Fibroblast of lung (primary cell): ENCODE data around the gene IGF2R. TPM values are rescaled to one million over a fixed set of nuclear protein-coding genes. Genes with fewer than 3 reads are reported as not detected.
A peak's percentile ranks its signal among the peaks of the same experiment; 100 is the strongest.

Experiments
- DNase-seq, 2 donors: peaks; one replicate each; pipeline versions ENCODE4 v3.0.0 to v3.0.0-alpha.2; 2010; ENCODE audit warnings: low read depth in 2 of 2
- H2AFZ ChIP-seq: 2 replicates; pipeline ENCODE4 v1.5.1; 2012; ENCODE audit warnings: low read length, control low read depth, inconsistent platforms
- H3K27ac ChIP-seq: 2 replicates; pipeline ENCODE4 v1.5.1; 2011; ENCODE audit warnings: low read length, control low read depth; ENCODE audit not compliant: insufficient read depth
- H3K27me3 ChIP-seq: 2 replicates; pipeline ENCODE4 v1.5.1; 2011; ENCODE audit warnings: mild to moderate bottlenecking, low read length; ENCODE audit not compliant: control insufficient read depth, insufficient read depth
- H3K36me3 ChIP-seq: 2 replicates; pipeline ENCODE4 v1.5.1; 2011; ENCODE audit warnings: low read length; ENCODE audit not compliant: control insufficient read depth, insufficient read depth
- H3K4me1 ChIP-seq: 2 replicates; pipeline ENCODE4 v1.5.1; 2011; ENCODE audit warnings: low read length; ENCODE audit not compliant: control insufficient read depth, insufficient read depth; ENCODE audit errors: extremely low read depth
- H3K4me2 ChIP-seq: 2 replicates; pipeline ENCODE4 v1.5.1; 2011; ENCODE audit warnings: low read length, control low read depth; ENCODE audit not compliant: insufficient read depth; ENCODE audit errors: extremely low read depth
- H3K4me3 ChIP-seq, 4 experiments: fragments of 200-600 bp in 1 of 4; sonication (generic) in 1 of 4; replicated peaks in 1 of 4; 2 replicates each; pipeline ENCODE4 v1.5.1; 2011 to 2016; ENCODE audit warnings: low read length in 4 of 4, low read depth in 3 of 4, mild to moderate bottlenecking in 3 of 4, control low read depth in 2 of 4, inconsistent platforms in 1 of 4, mixed read lengths in 1 of 4; ENCODE audit not compliant: insufficient read depth in 1 of 4; ENCODE audit errors: control extremely low read depth in 1 of 4
- H3K79me2 ChIP-seq: 2 replicates; pipeline ENCODE4 v1.5.1; 2012; ENCODE audit warnings: mild to moderate bottlenecking, low read length, inconsistent platforms; ENCODE audit not compliant: control insufficient read depth, insufficient read depth
- H3K9ac ChIP-seq: 2 replicates; pipeline ENCODE4 v1.5.1; 2011; ENCODE audit warnings: mild to moderate bottlenecking, low read length, control low read depth; ENCODE audit not compliant: insufficient read depth
- H3K9me3 ChIP-seq: 2 replicates; pipeline ENCODE4 v1.5.1; 2012; ENCODE audit warnings: low read depth, low read length; ENCODE audit not compliant: control insufficient read depth, insufficient read depth
- H4K20me1 ChIP-seq: 2 replicates; pipeline ENCODE4 v1.5.1; 2011; ENCODE audit warnings: low read length; ENCODE audit not compliant: control insufficient read depth, insufficient read depth; ENCODE audit errors: extremely low read depth
- EZH2 ChIP-seq: IDR thresholded peaks from 2 replicates; pipeline ENCODE4 v1.5.1; 2012; ENCODE audit warnings: low read length, control low read depth, mild to moderate bottlenecking; ENCODE audit errors: missing control alignments
- polyA plus RNA-seq, 2 donors: library from polyadenylated mRNA; depleted of rRNA in 1 of 2; stranded (reverse) in 1 of 2; unstranded in 1 of 2; fragments of >200 nt; gene quantifications; 2 replicates each; pipeline ENCODE4 v1.2.1, GENCODE V29; 2011 to 2012; ENCODE audit warnings: missing spikeins in 1 of 2
- total RNA-seq: library from RNA; depleted of rRNA; stranded (reverse); fragments of >200 nt; gene quantifications from 2 replicates; pipeline ENCODE4 v1.2.1, GENCODE V29; 2014
- TF ChIP-seq, protein P1 (sequence below), 2 donors: IDR thresholded peaks in 1 of 2; conservative IDR thresholded peaks in 1 of 2; 1 replicate in 1 of 2; 2 replicates in 1 of 2; pipeline ENCODE4 v1.5.1; 2011 to 2012; ENCODE audit warnings: low read length in 2 of 2, control low read depth in 1 of 2, inconsistent platforms in 1 of 2, low read depth in 1 of 2, mild to moderate bottlenecking in 1 of 2

The IGF2R gene
- total and polyA plus RNA-seq, 2 donors (not counting 1 experiment from before 2014, with no cell fraction given): 37.6 to 300 TPM

DNA sequence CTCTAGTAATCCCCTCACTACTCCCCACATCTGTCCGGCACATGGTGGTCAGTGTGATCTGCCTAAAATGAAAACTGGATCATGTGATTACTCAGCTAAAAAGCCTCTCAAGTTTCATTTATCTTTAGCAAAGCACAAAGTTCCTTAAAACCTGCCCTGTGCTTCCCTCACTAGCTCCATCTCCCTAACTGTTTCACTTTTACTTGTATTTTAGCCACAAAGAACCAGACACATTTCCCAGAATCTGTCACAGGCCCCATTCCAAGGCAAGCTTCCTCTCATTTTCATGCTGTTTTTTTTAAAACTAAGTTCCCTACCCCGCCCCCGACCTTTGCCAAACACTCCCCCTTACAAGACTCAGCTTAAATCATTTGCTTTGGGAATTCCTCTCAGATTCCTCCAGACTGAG lies 8.9 kb upstream of the IGF2R start:
- Histone ChIP-seq H3K9ac (no peak overlapping the region), H3K79me2 (no peaks in the 10 kb centered on the region), H3K36me3 (no peaks in the 10 kb centered on the region), H2AFZ (peak overlapping the region; percentile 14), H3K4me1 (peaks cover 4% of the 10 kb centered on the region), H3K4me2 (no peak overlapping the region), H3K27me3 (no peaks in the 10 kb centered on the region), H4K20me1 (no peaks in the 10 kb centered on the region), H3K27ac (peak overlapping the region; percentile 58), H3K9me3 (no peaks in the 10 kb centered on the region), H3K4me3 (peak overlapping the region in 1 of 4 experiments; percentile 11)
- peak; percentile 23 to 65 for DNase-seq
- TF ChIP-seq EZH2: no peak
- TF ChIP-seq, protein P1, sequence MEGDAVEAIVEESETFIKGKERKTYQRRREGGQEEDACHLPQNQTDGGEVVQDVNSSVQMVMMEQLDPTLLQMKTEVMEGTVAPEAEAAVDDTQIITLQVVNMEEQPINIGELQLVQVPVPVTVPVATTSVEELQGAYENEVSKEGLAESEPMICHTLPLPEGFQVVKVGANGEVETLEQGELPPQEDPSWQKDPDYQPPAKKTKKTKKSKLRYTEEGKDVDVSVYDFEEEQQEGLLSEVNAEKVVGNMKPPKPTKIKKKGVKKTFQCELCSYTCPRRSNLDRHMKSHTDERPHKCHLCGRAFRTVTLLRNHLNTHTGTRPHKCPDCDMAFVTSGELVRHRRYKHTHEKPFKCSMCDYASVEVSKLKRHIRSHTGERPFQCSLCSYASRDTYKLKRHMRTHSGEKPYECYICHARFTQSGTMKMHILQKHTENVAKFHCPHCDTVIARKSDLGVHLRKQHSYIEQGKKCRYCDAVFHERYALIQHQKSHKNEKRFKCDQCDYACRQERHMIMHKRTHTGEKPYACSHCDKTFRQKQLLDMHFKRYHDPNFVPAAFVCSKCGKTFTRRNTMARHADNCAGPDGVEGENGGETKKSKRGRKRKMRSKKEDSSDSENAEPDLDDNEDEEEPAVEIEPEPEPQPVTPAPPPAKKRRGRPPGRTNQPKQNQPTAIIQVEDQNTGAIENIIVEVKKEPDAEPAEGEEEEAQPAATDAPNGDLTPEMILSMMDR (conservative IDR thresholded peaks at IDR 0.05 in 1 of 2, IDR thresholded peaks at IDR 0.05 in 1 of 2; ENCODE audit: low read depth in 1 of 2, low read length in 2 of 2): no peak

- no peaks in the 10 kb centered on the region for H3K9me3 ChIP-seq
- no peaks in the 10 kb centered on the region for H4K20me1 ChIP-seq
- no peak overlapping the region for H2AFZ ChIP-seq
- H3K9ac ChIP-seq: no peak overlapping the region
- DNase-seq: no peak
- no peaks in the 10 kb centered on the region for H3K27me3 ChIP-seq
- H3K27ac ChIP-seq: no peak overlapping the region
- H3K4me3 ChIP-seq: no peak overlapping the region
- no peaks in the 10 kb centered on the region for H3K36me3 ChIP-seq
- no peaks in the 10 kb centered on the region for H3K79me2 ChIP-seq
- H3K4me1 ChIP-seq: peaks cover 4% of the 10 kb centered on the region
- H3K4me2 ChIP-seq: no peak overlapping the region
- no peak for TF ChIP-seq EZH2
- TF ChIP-seq, protein P1 (conservative IDR thresholded peaks at IDR 0.05 in 1 of 2, IDR thresholded peaks at IDR 0.05 in 1 of 2; ENCODE audit: low read depth in 1 of 2, low read length in 2 of 2): no peak
These were observed 8.4 kb upstream of the IGF2R start for GRCh38 chr6:159960485-159960884.

DNA sequence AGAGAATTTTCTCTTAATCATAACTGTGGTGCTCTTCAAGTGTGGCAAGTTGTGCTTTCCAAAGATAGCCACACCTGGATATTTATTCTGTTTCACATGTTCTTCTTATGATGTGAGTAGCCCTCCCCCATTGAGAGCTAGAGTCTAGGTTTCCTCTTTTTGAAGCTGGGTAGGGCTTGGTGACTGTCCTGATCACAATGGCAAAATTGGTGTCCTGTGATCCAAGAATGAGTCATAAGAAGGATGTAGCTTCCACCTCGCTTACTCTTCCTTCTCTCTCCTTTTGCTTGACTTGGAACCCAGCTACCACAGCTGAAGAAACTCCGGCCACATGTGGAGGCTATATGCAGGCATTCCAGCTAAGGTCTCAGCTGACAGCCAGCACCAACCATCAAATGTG lies 7.4 kb upstream of the IGF2R start:
- H3K79me2 ChIP-seq: no peaks in the 10 kb centered on the region
- H3K4me3 ChIP-seq: no peak overlapping the region
- H3K27me3 ChIP-seq: no peaks in the 10 kb centered on the region
- no peak overlapping the region for H3K4me2 ChIP-seq
- H4K20me1 ChIP-seq: no peaks in the 10 kb centered on the region
- TF ChIP-seq, protein P1 (conservative IDR thresholded peaks at IDR 0.05 in 1 of 2, IDR thresholded peaks at IDR 0.05 in 1 of 2; ENCODE audit: low read depth in 1 of 2, low read length in 2 of 2): no peak
- no peak for TF ChIP-seq EZH2
- no peak overlapping the region for H3K9ac ChIP-seq
- no peak overlapping the region for H3K27ac ChIP-seq
- peak in 1 of 2 donors; percentile 21 for DNase-seq
- peaks cover 4% of the 10 kb centered on the region for H3K4me1 ChIP-seq
- H2AFZ ChIP-seq: no peak overlapping the region
- no peaks in the 10 kb centered on the region for H3K9me3 ChIP-seq
- no peaks in the 10 kb centered on the region for H3K36me3 ChIP-seq
